Lower leg skin (tissue), 3 donors: ENCODE measurements around the gene SPAG7.

Experiments
- POLR2A ChIP-seq, 2 donors: fragments of 450-650 bp; IDR thresholded peaks; one replicate each; pipeline ENCODE4 v1.6.1; 2016 to 2017; ENCODE audit warnings: antibody characterized with exemption in 2 of 2, mild to moderate bottlenecking in 1 of 2, moderate library complexity in 1 of 2
- TF ChIP-seq, protein P1 (sequence below), 3 donors: fragments of 450-650 bp; IDR thresholded peaks; one replicate each; pipeline ENCODE4 v1.5.1; 2016; ENCODE audit warnings: antibody characterized with exemption in 3 of 3, mild to moderate bottlenecking in 3 of 3, moderate library complexity in 2 of 3

DNA sequence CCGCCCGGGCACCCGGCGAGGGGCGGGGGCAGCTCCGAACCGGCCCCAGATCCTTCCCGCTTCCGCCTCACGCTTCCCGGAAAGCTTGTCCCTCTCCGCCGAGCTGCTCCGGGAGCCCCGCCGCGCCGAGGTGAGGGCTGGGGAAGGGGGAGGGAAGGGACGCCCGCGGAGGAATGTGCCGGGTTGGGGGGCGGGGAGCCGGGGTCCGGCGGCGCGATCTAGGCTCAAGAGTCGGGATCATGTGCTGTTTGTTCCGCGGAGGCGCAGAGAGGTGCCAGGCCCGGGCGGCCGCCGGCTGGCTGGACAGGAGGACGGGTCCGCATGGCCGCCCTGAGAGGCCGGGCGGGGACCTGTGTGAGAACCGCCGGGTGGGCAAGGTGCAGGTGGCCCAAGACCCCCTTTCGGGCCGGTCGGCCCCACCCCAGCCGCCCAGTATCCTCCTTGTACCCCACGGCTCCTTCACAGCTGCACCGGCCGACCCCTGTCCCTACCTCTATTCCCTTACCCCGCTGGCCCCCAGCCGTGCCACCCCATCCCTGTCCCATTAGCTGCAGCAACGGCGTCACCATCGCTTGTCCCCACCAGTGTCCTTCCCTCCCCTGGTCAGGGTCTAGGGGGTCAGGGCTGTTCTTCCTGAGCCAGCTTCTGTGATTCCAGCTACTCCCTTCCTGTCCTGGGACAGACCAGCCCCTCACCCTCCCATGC is 30.6 kb upstream of the SPAG7 start:
- TF ChIP-seq POLR2A (IDR thresholded peaks at IDR 0.05): no peak
- TF ChIP-seq, protein P1, sequence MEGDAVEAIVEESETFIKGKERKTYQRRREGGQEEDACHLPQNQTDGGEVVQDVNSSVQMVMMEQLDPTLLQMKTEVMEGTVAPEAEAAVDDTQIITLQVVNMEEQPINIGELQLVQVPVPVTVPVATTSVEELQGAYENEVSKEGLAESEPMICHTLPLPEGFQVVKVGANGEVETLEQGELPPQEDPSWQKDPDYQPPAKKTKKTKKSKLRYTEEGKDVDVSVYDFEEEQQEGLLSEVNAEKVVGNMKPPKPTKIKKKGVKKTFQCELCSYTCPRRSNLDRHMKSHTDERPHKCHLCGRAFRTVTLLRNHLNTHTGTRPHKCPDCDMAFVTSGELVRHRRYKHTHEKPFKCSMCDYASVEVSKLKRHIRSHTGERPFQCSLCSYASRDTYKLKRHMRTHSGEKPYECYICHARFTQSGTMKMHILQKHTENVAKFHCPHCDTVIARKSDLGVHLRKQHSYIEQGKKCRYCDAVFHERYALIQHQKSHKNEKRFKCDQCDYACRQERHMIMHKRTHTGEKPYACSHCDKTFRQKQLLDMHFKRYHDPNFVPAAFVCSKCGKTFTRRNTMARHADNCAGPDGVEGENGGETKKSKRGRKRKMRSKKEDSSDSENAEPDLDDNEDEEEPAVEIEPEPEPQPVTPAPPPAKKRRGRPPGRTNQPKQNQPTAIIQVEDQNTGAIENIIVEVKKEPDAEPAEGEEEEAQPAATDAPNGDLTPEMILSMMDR (IDR thresholded peaks at IDR 0.05): no peak
